NCI-H1417 (cell line): Measurements from ENCODE around the gene TRDMT1.
"Not testable (repeated sequence)": the region's sequence is repeated elsewhere in the genome, so short reads cannot be mapped to it uniquely, and the experiment has no call there.

ENCODE experiments used
- DNase-seq, 3 experiments: peaks; one replicate each; lab custom pipeline; 2025; lab: John Stamatoyannopoulos, UW

The TRDMT1 gene

DNA sequence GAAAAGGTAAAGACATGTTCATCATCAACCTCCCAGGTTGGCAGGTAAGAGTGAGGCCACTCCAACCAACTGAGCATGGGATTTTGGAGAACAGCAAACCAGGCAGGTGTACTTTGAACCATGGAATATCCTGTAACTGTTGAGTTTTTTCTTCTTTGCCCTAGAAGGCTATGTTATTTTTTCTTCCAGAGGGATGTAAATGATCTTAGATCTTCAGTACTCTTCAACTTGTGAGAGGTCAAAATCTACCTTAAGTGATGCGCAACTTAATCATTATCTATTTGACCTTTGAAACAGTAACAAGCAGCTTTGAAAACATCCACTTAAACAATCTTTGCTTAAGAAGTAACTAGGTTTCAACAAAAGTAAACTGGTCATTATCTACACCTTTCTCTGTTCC lies 71.7 kb downstream of the TRDMT1 start, which contains the start of gene CUBN:
TSS of gene CUBN (minus strand) at position 71 of the 400 bp plus-strand sequence. CDS start at position 25, 46 bp downstream.
- no peak for DNase-seq

DNA sequence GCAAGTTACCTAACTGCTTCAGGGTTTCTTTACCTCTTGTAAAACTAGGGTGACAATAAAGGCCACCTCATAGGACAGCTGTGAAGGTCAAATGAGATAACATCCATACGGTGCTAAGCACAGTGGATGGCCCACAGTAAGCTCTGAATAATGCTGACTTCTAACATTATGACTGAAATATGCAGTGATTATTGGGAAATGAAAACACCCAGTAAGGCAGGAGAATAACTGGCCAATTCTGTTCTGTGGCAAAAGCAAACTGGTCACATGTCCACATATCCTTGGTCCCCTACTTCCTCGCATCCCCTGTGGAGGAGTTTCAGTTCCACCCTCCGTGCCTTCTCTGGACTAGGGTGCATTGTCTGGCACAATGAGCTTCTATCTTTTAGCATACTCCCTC lies 73.2 kb downstream of the TRDMT1 start:
- no peak for DNase-seq

DNA sequence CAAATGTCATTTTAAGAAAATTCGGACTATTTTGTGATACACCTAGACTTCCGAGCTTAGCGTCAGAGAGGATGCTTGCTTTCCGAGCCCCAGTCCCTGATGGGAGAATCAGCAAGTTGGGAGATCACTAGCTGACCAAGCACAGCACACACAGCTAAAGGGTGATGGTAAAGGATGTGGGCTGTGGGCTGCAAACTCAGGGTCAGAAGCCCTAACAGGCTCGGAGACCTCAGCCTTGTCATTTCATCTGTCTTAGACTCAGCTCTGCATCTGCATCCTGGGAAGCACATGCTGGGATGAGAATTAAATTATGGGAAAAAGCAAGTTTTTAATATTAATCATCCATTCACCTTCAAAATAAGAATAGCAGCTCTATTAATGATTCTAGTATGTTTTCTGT lies 75.1 kb downstream of the TRDMT1 start:
- no peak for DNase-seq

DNA sequence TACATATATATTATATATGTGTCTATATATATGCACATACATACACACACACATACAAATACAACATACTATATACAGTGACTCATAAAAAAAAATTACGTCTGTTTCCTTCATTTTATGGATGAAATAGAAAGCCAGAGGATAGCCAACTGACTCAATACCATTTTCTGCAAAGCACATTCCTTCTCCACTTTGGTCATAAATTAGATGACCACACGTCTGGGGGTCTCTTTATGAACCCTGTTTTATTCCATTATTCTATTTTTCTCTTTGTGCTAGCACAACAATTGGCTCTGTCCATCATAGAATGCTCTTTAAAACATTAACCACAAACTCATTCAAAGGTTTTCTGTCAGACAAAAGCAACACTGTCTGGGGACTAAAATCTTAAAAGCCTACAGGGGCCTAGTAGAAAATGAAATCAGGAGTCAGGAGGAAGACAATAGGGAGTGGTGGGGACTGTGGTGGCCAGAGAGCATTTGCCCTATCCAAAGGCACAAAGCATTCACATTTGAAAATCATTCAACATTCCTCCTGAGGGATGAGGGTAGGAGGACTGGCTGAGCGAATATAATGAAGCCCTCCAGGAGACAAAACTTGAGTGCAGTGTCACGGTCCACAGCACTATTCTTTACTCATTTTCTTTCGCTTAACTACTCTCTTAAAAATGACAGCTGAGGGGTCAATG lies 76.1 kb downstream of the TRDMT1 start:
- no peak for DNase-seq

DNA sequence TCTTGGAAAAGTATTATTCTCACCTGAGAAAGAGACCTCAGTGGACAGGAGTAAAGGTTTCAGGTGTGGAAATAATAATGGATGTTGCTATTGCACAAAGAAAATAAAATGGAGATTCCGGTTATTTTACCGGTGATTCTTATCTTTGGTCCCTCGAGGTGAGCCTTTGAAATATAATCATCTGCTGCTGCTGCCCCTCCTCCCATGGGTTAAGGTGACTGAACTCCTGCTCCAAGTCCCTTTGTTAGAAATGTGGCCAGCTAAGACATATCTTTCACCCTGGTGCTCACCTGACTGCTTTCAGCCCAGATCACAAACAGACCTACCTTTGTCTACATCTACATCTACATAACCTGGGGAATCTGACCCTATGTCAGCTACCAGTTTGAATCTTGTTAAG lies 77.5 kb downstream of the TRDMT1 start:
- no peak for DNase-seq

DNA sequence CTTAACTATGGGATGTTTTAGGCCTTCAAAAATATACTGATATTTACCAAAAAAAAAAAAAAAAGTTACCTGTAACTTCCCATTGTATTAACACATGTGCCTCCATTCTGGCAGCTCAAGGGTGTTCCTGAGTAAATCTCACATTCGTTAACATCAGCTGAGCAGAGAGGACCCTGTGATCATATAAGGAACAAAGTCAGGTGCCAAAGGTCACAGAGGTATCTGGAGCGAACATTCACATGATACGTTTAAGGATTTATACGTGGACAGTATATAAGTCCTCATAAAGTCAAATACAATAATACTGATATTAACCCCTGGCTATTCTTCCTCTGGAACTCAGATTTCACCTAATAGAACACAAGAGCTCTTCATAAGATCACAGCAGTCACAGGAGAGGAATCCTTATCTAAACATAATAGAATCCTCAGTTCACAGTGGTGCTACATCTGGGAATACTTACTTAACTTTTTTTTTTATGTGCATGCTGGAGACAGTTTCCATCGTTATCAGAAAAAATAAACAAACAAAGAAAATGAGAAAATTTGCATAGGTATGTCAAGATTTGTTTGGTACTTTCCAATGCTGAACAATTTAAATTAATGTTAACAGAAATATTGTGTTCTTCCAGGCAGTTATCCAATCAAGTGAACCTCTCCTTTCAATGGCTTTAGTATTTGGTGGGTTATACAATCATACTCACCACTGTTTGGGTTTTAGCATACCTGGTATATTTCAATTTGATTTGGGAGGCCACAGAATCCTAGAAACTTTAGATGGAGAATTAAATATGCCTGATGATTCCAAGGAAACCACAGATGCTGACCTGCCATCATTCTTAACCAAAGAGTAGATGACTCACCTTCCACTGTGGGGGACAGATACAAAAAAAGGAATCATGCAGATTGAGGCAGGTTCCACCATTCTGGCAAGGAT lies 78.5 kb downstream of the TRDMT1 start:
- no peak for DNase-seq

DNA sequence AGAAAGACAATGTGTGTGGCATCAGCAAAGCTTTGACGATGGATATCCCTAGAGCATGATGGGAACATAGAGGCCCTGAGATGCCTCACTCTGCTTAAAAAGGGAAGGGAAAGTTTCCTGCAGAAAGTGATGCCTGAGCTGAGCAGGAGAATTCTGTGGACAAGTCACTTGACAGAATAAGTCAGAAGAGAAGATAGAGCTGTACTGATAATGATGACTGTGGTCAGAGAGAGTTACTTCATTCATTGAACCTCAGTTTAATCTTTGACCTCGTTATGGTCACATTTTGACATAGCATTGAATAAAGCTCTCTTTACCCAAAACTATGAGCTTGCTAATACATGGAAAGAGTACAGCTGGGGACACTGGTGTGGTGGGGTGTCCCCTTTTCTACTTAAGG lies 79.4 kb downstream of the TRDMT1 start:
- no peak for DNase-seq

DNA sequence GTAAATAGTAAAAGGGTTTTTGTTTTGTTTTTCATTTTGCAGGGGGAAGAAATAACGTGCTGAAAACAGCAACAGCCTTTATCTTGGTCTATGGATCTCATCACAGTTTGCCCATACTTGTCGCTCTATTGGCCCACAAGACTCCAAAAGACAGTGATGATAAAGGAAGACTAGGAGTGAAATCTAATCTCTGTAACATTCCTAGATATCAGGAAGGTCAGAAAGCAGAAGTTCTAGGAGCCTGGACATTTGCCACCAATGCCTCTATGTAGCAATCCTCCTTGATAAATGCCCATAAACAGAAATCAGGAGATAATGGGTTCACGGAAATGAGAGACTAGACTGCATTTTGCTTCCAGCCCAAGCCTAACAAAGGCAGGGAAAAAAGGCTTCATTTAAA lies 80.8 kb downstream of the TRDMT1 start:
- no peak for DNase-seq

DNA sequence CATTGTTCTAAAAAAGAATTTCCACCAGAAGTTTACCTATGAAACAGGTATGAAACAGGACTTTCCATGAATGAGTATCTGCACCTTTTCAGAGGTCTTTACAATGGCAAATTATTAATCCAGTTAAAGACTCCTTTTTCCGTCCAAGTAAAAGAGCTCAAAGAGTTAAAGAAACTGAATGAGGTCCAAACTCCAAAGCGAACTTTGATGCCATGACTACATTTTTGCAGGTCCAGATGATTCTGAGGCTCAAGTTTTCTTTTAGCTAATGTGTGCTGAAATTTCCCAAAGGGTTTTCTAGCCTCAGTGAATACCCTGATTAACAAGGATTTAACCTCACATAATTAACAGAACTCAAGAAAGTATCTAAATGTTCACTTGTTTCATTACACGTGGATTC lies 81.6 kb downstream of the TRDMT1 start:
- DNase-seq, result no peak

DNA sequence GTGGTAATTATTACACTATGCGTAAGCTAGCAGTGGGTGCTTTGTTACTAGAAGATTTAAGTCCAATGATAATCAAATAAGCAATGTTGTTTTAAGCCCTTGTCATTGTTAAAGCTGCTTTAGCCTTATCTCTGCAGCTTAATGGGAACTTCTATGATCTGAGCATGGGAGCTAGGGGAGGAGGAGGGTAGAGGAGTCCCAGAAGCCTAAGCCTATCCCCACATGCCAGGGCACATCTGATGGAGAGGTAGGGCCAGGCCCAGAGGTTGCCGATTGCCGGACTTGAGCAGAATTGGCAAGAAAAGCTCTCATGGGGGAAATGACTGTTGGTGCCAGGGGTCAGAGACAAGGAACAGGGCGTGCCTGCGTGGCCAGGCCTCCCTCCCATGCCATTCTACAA lies 85.3 kb downstream of the TRDMT1 start:
- no peak for DNase-seq

DNA sequence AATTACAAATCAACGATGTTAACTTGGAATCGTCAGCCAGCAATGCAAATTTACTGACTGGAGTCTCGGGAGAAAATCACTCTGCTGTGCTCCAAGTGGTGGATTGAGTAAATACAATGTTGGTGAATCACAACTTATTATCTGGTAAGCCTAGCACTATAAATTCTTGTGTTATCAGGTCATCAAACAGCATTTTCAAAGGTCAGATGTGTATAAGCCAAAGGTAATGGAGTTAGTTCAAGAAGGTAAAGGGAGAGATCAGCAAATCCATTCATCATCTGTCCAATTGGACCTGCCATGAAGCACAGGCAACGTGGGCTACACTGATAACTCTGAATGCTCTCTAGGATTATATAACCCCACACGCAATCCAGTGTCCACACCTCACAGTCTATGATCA lies 85.8 kb downstream of the TRDMT1 start:
- no peak for DNase-seq

DNA sequence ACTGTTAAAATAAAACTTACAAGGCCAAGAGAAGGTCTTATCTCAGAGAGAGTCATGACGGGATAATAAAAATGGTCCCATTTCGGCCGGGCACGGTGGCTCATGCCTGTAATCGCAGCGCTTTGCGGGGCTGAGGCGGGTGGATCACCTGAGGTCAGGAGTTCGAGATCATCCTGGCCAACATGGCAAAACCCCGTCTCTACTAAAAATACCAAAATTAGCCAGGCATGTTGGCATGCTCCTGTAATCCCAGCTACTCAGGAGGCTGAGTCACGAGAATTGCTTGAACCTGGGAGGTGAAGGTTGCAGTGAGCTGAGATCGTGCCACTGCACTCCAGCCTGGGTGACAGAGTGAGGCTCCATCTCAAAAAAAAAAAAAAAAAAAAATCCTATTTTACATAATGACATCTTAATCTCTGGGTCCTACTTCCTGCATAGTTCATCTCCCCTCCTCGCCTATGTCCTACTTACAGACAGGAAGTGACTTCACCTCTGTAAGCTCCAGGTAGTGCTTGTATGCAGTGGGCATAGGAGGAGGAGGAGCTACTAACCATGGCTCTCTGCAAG lies 86.5 kb downstream of the TRDMT1 start:
- not testable (repeated sequence) for DNase-seq

DNA sequence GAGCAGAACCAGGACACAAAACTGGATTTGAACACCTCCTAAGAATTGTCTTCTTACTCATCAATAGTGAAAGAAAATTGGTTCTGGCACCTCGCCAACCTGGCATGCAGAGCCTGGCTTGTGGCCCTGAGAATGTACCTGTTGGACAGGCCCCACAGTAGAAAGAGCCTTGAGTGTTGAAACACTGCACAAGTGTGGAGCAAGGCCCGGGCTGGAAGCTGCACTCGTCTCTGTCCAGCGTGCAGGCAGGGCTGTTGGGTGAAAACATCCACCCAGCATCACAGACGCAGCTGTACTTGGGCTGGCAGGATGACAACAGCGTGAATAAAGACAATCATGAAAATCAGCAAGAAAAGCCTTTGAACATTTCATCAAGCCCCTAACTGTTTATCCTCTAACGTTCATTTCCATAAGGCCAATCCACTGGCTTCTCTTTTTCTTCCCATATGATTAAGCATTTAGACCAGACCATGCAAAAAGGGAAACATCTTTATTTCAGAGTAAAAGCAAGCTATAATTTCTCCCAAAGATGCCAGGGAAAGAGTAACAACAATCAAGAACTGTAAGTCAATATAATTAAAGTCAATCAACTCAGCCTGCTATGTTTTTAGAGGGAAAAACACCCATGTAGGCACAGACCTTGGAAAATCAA lies 87.5 kb downstream of the TRDMT1 start:
- DNase-seq, result peak in 1 of 3 experiments; percentile 12

DNA sequence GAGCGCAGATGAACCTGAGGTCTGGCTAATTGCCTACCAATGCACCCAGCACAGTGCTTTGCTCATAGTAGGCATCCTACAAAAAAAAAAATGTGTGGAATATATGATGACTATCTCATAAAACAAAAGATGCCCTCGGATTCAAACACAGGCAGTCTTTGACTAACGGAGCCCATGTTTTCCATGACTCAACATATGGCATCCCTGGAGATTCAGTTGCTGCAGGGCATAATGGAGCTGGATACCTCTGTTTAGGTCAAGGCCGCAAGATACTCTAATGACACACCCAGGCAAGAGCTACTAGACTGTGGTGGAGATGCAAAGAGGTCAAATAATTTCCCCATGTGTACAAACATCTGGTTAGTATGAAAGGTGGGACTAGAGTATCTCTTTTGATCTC lies 88.1 kb downstream of the TRDMT1 start:
- DNase-seq, result no peak

DNA sequence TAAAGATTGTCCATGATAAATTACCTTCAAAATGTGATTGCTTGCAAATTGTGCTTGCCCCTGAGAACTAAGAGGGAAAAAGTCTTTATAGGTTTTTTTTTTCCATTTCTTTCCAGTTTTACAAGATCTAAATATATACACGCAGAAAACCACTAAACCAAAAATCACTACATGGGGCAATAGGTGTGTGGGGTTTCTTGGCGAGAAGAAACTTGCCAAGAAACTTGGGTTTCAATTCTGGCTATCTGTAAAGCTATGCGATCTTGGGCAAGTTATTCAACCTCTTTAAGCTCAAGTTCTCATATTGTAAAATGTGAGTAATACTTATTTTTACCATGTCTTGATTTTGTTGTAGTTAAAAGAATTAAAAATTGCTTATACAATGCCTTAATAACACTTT lies 88.9 kb downstream of the TRDMT1 start:
- no peak for DNase-seq

DNA sequence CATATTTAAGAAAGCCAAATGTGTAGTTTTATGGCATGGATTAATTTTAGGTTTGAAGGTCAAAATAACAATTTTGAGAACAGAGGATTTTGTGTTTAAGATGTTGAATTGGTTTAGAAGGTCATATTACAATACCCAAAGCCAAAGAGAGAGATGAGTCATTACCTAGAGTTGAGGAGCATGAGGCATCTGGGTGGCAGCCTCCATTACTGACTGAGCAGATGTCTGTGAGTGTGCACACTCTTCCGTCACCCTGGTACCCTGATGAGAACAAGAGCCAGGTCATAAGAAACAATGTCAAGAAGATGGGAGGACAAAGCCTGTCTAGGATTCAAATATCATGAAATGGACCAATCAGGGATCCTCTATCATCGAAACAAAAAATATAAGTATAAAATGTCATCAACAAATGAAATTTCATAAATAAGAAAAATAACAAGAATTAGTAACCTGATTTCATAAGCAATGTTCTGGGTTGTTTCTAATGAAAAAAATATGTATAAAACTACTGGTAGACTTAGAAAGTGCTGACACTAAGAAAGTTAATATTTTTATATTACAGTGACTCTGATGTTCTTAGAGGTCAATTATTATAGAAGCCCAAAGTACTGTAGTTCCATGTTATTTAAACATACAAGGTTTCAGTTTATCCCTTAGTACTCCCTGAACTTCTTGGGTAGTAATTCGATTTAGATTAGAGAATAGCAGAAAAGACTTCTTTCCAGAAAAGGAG lies 91.8 kb downstream of the TRDMT1 start:
- no peak for DNase-seq

DNA sequence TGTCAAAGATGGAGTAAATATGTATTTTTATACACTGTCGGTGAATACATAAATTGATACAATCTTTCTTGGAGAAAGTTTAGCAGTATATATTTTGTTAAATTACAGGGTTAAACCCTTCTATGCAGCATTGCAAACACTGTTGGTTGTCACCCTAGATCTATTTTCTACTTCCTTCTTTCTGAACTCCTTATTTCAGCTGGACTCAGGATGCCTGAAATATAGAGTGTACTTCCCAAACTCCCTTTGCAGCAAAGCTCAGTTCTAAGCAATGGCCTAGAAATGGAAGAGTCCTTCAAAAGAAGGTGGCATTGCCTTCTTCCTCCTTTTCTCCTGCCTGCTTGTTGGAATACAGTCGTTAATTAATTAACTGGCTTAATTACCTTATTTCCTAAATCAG lies 92.4 kb downstream of the TRDMT1 start:
- DNase-seq, result no peak

DNA sequence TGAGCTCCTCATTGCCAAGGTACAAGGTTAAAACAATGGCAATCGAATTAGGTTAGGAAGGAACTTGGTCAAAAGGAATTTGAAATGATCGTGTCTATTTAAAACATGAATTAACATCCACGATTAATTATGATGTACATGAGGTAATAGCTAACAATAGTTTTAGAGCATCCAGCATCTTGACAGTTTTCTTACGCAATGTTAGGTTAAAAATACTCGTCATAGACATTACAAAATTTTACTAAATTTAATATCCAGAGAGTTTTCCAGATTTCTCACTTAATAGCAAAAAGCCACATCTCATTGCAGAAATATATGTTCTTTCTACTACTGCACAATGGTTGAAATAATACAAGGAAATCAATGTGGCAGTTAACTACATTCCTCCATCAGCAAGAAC lies 94.5 kb downstream of the TRDMT1 start:
- no peak for DNase-seq

DNA sequence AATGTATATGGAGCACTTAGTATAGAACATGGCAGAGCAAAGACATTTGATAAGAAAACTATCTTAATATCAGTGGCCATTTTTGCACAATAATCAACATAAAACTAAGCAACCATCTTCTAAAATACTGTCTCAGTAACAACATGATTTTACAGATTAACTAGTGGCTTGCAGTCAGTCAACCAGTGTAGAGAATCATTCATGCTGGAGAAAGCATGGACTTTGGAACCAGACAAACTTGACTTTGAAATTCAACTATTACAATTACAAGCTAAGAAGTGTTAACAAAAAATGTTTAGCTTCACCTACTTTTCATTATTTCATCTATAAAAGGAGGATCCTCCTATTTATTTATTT lies 99.6 kb downstream of the TRDMT1 start:
- DNase-seq, result no peak

DNA sequence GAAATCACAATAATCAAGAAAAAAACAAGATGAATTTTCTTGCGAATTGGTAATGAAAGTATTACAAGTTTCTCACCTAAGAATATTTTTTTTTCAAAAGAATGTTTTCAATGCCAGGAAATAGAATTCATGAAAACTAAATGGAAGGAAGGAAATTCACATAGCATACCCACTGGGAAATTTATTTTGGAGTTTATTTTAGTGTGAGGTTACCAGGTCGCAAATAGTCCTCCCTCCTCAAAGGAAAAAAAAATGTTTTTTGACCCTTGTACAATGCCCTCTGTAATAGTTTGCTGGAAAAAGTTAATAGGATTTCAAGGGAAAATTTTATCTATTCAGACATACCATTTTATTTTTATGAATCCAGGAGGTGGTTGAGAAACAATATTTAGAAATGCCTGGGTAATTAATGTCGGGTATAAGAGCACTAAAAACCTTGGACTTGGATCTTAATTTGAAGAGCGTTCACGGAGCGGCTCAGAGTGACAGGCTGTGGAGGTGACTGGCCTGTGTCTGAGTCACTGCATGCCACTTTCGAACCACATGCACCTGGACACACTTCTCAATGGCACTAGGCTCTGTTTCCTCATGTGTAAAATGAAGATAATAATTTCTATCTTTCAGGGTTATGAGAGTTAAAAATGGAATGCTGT lies 100.1 kb downstream of the TRDMT1 start:
- no peak for DNase-seq

DNA sequence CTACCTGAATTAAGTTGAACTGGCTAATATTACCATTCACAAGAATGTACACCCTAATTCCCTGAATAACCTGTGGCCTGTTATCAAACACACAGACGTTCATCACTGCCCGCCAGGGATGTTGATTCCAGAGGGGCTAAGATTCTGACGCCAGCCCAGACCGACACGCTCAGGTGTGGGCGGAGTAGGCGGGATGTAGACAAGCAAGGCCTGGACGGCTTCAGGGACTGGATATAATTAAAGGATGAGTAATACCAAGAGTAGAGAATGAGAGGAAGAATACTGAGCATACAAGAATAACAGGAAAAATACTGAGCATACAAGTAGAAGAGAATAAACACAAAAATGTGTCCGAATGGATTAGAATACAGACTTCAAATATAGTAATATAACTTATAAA lies 100.9 kb downstream of the TRDMT1 start:
- no peak for DNase-seq
